SK-N-SH treated with all-trans-retinoic acid at 6 μM for 48 hours (cell line): ENCODE data around the gene NUTF2.

Experiments used
- ESRRG ChIP-seq: fragments of 250-450 bp; sonication (Bioruptor Pico); IDR thresholded peaks from 2 replicates; pipeline ENCODE4 v1.6.1; 2021; ENCODE audit warnings: mild to moderate bottlenecking
- GLIS3 ChIP-seq: fragments of 250-450 bp; sonication (Bioruptor Pico); IDR thresholded peaks from 2 replicates; pipeline ENCODE4 v1.5.0; 2020; ENCODE audit warnings: mild to moderate bottlenecking, moderate library complexity
- ZFP3 ChIP-seq: fragments of 250-450 bp; sonication (Bioruptor Pico); IDR thresholded peaks from 2 replicates; pipeline ENCODE4 v1.5.0; 2020; ENCODE audit warnings: mild to moderate bottlenecking, moderate library complexity
- ZFP30 ChIP-seq: fragments of 450-650 bp; formaldehyde crosslinking; IDR thresholded peaks from 2 replicates; pipeline ENCODE4 v1.5.0; 2022; ENCODE audit warnings: mild to moderate bottlenecking, moderate library complexity
- ZNF565 ChIP-seq: fragments of 450-650 bp; formaldehyde crosslinking; conservative IDR thresholded peaks from 2 replicates; pipeline ENCODE4 v1.5.0; 2020; ENCODE audit warnings: low read depth, mild to moderate bottlenecking, moderate library complexity
- TF ChIP-seq, protein P1 (sequence below): fragments of 250-450 bp; sonication (Bioruptor Pico); IDR thresholded peaks from 2 replicates; pipeline ENCODE4 v1.8.0; 2021; ENCODE audit warnings: low read depth, mild to moderate bottlenecking, moderate library complexity, borderline replicate concordance

DNA sequence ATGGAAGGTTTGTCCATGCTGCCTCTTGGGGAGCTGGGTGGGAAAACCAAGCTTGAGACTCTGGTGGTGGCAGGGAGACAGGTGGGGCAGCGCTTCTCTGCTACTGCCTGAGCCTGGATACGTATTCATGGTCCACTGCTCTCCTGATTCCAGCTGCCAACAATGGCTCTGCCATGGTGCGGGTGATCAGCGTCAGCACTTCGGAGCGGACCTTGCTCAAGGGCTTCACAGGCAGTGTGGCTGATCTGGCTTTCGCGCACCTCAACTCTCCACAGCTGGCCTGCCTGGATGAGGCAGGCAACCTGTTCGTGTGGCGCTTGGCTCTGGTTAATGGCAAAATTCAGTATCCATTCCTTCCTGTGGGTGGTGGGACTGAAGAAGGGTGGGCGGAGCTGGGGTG is 30.3 kb downstream of the NUTF2 start:
- TF ChIP-seq ESRRG (CRISPR knock-in tag): no peak
- TF ChIP-seq ZFP3 (CRISPR knock-in tag): no peak
- TF ChIP-seq, protein P1, sequence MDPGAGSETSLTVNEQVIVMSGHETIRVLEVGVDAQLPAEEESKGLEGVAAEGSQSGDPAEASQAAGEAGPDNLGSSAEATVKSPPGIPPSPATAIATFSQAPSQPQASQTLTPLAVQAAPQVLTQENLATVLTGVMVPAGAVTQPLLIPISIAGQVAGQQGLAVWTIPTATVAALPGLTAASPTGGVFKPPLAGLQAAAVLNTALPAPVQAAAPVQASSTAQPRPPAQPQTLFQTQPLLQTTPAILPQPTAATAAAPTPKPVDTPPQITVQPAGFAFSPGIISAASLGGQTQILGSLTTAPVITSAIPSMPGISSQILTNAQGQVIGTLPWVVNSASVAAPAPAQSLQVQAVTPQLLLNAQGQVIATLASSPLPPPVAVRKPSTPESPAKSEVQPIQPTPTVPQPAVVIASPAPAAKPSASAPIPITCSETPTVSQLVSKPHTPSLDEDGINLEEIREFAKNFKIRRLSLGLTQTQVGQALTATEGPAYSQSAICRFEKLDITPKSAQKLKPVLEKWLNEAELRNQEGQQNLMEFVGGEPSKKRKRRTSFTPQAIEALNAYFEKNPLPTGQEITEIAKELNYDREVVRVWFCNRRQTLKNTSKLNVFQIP (CRISPR knock-in tag): no peak
- no peak for TF ChIP-seq GLIS3 (CRISPR knock-in tag)
- no peak for TF ChIP-seq ZFP30
- TF ChIP-seq ZNF565: no peak
